ENCODE data around the gene RTL3. TPM values are rescaled to one million over a fixed set of nuclear protein-coding genes. Genes with fewer than 3 reads are reported as not detected.

Gene RTL3, protein sequence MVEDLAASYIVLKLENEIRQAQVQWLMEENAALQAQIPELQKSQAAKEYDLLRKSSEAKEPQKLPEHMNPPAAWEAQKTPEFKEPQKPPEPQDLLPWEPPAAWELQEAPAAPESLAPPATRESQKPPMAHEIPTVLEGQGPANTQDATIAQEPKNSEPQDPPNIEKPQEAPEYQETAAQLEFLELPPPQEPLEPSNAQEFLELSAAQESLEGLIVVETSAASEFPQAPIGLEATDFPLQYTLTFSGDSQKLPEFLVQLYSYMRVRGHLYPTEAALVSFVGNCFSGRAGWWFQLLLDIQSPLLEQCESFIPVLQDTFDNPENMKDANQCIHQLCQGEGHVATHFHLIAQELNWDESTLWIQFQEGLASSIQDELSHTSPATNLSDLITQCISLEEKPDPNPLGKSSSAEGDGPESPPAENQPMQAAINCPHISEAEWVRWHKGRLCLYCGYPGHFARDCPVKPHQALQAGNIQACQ
- total RNA-seq: under 1 TPM in 1 of 6 donors, not detected in 5; 0.16 TPM
- polyA plus RNA-seq: under 1 TPM in 1 of 2 donors, not detected in 1; 0.04 TPM

GRCh38 chrX:78658845-78659744, at the start of gene RTL3:
Gene RTL3, minus strand, starts transcription at chrX:78659328. Its CDS starts 908 bp downstream, at chrX:78658420.
- Histone ChIP-seq H3K4me1 (no peaks in the 10 kb centered on the region), H3K36me3 (no peaks in the 10 kb centered on the region), H3K9me3 (no peaks in the 10 kb centered on the region), H3K27me3 (no peaks in the 10 kb centered on the region), H3K27ac (no peak within 1 kb of the TSS), H3K4me3 (no peak within 1 kb of the TSS)
- DNase-seq (no peak), FAIRE-seq (no peak), ATAC-seq (peak in 1 of 4 donors; percentile 15)
- TF ChIP-seq, protein P1, sequence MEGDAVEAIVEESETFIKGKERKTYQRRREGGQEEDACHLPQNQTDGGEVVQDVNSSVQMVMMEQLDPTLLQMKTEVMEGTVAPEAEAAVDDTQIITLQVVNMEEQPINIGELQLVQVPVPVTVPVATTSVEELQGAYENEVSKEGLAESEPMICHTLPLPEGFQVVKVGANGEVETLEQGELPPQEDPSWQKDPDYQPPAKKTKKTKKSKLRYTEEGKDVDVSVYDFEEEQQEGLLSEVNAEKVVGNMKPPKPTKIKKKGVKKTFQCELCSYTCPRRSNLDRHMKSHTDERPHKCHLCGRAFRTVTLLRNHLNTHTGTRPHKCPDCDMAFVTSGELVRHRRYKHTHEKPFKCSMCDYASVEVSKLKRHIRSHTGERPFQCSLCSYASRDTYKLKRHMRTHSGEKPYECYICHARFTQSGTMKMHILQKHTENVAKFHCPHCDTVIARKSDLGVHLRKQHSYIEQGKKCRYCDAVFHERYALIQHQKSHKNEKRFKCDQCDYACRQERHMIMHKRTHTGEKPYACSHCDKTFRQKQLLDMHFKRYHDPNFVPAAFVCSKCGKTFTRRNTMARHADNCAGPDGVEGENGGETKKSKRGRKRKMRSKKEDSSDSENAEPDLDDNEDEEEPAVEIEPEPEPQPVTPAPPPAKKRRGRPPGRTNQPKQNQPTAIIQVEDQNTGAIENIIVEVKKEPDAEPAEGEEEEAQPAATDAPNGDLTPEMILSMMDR (IDR thresholded peaks at IDR 0.05): no peak
- intact Hi-C loops (cut with DNase I): no loop called here
- 41 to 56% methylated on average over 3 of the region's 3 CpGs for WGBS, 2 donors

DNA sequence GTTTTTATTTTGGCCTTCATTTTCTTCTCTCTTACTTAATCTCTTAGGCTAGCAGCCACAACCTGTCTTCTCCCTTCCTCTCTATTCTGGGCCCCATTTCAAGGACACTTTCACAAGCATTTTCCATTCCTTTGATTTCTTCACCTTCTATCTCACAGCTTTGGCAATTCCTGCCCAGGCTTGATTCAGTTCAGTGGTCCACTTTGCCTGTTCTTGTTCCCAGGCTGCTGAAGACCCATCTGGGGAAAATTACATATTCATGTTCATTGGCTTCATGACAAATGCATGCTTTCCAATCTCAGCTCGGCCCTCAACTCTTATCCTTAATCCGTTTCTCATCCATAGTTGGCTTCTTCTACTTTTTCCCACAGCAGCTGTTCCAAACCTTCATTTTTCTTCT, 49.7 kb upstream of the RTL3 start:
- ATAC-seq (no peak), DNase-seq (no peak), FAIRE-seq (no peak)
- 18 to 20% methylated on average over 2 of the region's 2 CpGs for WGBS, 2 donors
- no peak overlapping the region for H3K4me3 ChIP-seq
- H3K4me1 ChIP-seq: no peaks in the 10 kb centered on the region
- TF ChIP-seq, protein P1 (IDR thresholded peaks at IDR 0.05): no peak
- H3K27me3 ChIP-seq: peaks cover 0 to 10% (median 4%) of the 10 kb centered on the region in 4 donors
- intact Hi-C loops (cut with DNase I): no loop called here
- no peaks in the 10 kb centered on the region for H3K36me3 ChIP-seq
- H3K9me3 ChIP-seq: no peaks in the 10 kb centered on the region
- H3K27ac ChIP-seq: no peak overlapping the region

- Histone ChIP-seq H3K9me3 (no peaks in the 10 kb centered on the region), H3K4me3 (no peak overlapping the region), H3K27me3 (peaks cover 0 to 10% (median 4%) of the 10 kb centered on the region in 4 donors), H3K27ac (no peak overlapping the region), H3K36me3 (no peaks in the 10 kb centered on the region), H3K4me1 (no peaks in the 10 kb centered on the region)
- TF ChIP-seq, protein P1 (IDR thresholded peaks at IDR 0.05): no peak
- no peak for FAIRE-seq
- ATAC-seq: no peak
- WGBS, 2 donors: 18 to 33% methylated on average over 2 of the region's 2 CpGs
- no peak for DNase-seq
- intact Hi-C loops (cut with DNase I): no loop called here
Observed at GRCh38 chrX:78708262-78708661, 49.1 kb upstream of the RTL3 start.

- TF ChIP-seq, protein P1 (IDR thresholded peaks at IDR 0.05): no peak
- 20 to 27% methylated on average over 2 of the region's 2 CpGs for WGBS, 2 donors
- Histone ChIP-seq H3K9me3 (no peaks in the 10 kb centered on the region), H3K36me3 (no peaks in the 10 kb centered on the region), H3K4me3 (no peak overlapping the region), H3K27me3 (no peaks in the 10 kb centered on the region), H3K4me1 (no peaks in the 10 kb centered on the region), H3K27ac (no peak overlapping the region)
- FAIRE-seq (no peak), ATAC-seq (no peak), DNase-seq (no peak)
- intact Hi-C loops (cut with DNase I): no loop called here
Observed at GRCh38 chrX:78706071-78706470, 46.9 kb upstream of the RTL3 start.
